Neural cell (in vitro differentiated cells): ENCODE data around the gene HERC2. TPM values are rescaled to one million over a fixed set of nuclear protein-coding genes. Genes with fewer than 3 reads are reported as not detected.

ENCODE experiments used
- H2AFZ ChIP-seq: fragments of 200-600, 300-800 bp; sonication (generic), shearing (Covaris generic); 2 replicates; pipeline ENCODE4 v1.6.0; 2014; ENCODE audit warnings: low read depth, mild to moderate bottlenecking, antibody characterized with exemption, low read length, moderate library complexity
- H3F3A ChIP-seq: fragments of 200-600 bp; shearing (Covaris generic); 2 replicates; pipeline ENCODE4 v1.6.1; 2016; ENCODE audit warnings: mild to moderate bottlenecking, moderate library complexity, mixed read lengths, antibody characterized with exemption, low read length; ENCODE audit not compliant: insufficient read depth, poor library complexity, severe bottlenecking
- H3K27ac ChIP-seq: fragments of 200-600, 300-800 bp; sonication (generic), shearing (Covaris generic); 2 replicates; pipeline ENCODE4 v1.5.1; 2014; ENCODE audit warnings: mild to moderate bottlenecking, low read length, moderate library complexity
- H3K27me3 ChIP-seq: fragments of 300-800, 200-600 bp; sonication (generic), shearing (Covaris generic); 2 replicates; pipeline ENCODE4 v1.6.0; 2014; ENCODE audit warnings: mild to moderate bottlenecking, low read depth, low read length, moderate library complexity; ENCODE audit not compliant: insufficient read depth
- H3K36me3 ChIP-seq: fragments of 300-800, 200-600 bp; sonication (generic), shearing (Covaris generic); 2 replicates; pipeline ENCODE4 v1.5.1; 2014; ENCODE audit warnings: mild to moderate bottlenecking, antibody characterized with exemption, low read length, moderate library complexity; ENCODE audit not compliant: insufficient read depth
- H3K4me2 ChIP-seq: fragments of 300-800, 200-600 bp; sonication (generic), shearing (Covaris generic); 2 replicates; pipeline ENCODE4 v1.6.0; 2014; ENCODE audit warnings: mild to moderate bottlenecking, low read length
- H3K4me3 ChIP-seq: fragments of 300-800, 200-600 bp; sonication (generic), shearing (Covaris generic); 2 replicates; pipeline ENCODE4 v1.5.1; 2014; ENCODE audit warnings: mild to moderate bottlenecking, low read length, moderate library complexity
- H3K79me2 ChIP-seq: fragments of 200-600 bp; shearing (Covaris generic); replicated peaks from 2 replicates; pipeline ENCODE4 v1.6.0; 2014; ENCODE audit warnings: mild to moderate bottlenecking, low read length, moderate library complexity; ENCODE audit not compliant: insufficient read depth
- H3K9ac ChIP-seq: fragments of 300-800, 200-600 bp; sonication (generic), shearing (Covaris generic); 2 replicates; pipeline ENCODE4 v1.6.1; 2016; ENCODE audit warnings: mild to moderate bottlenecking, low read length, mixed read lengths
- H3K9me2 ChIP-seq: fragments of 200-600 bp; shearing (Covaris generic); 2 replicates; pipeline ENCODE4 v1.6.1; 2016; ENCODE audit warnings: mild to moderate bottlenecking, low read length, mixed read lengths; ENCODE audit not compliant: insufficient read depth
- H3K9me3 ChIP-seq: fragments of 200-600, 300-800 bp; sonication (generic), shearing (Covaris generic); 2 replicates; pipeline ENCODE4 v1.6.1; 2016; ENCODE audit warnings: mild to moderate bottlenecking, mixed run types, low read length, moderate library complexity, mixed read lengths
- H4K20me1 ChIP-seq: fragments of 200-600 bp; shearing (Covaris generic); 2 replicates; pipeline ENCODE4 v1.6.1; 2016; ENCODE audit warnings: mild to moderate bottlenecking, mixed run types; ENCODE audit not compliant: insufficient read depth
- EP300 ChIP-seq: fragments of 450-650 bp; conservative IDR thresholded peaks from 2 replicates; pipeline ENCODE4 v1.6.1; 2014; ENCODE audit warnings: antibody characterized with exemption, mild to moderate bottlenecking, moderate library complexity; ENCODE audit not compliant: poor library complexity, severe bottlenecking
- EZH2 ChIP-seq: fragments of 200-600, 300-800 bp; shearing (Covaris generic), sonication (generic); IDR thresholded peaks from 2 replicates; pipeline ENCODE4 v1.6.1; 2014; ENCODE audit warnings: antibody characterized with exemption, low read length, borderline replicate concordance, mild to moderate bottlenecking; ENCODE audit not compliant: insufficient read depth, poor library complexity, severe bottlenecking
- MXI1 ChIP-seq: fragments of 450-650 bp; conservative IDR thresholded peaks from 2 replicates; pipeline ENCODE4 v1.6.1; 2014; ENCODE audit warnings: antibody characterized with exemption, mild to moderate bottlenecking; ENCODE audit not compliant: poor library complexity, severe bottlenecking
- POLR2AphosphoS5 ChIP-seq: IDR thresholded peaks from 2 replicates; pipeline ENCODE4 v1.6.1; 2012
- RAD21 ChIP-seq: fragments of 450-650 bp; conservative IDR thresholded peaks from 2 replicates; pipeline ENCODE4 v1.6.1; 2014; ENCODE audit warnings: antibody characterized with exemption, mild to moderate bottlenecking, moderate library complexity
- REST ChIP-seq: IDR thresholded peaks from 2 replicates; pipeline ENCODE4 v1.6.1; 2012; ENCODE audit warnings: borderline replicate concordance
- SMC3 ChIP-seq: fragments of 450-650 bp; conservative IDR thresholded peaks from 2 replicates; pipeline ENCODE4 v1.6.1; 2014; ENCODE audit warnings: antibody characterized with exemption, mild to moderate bottlenecking, moderate library complexity; ENCODE audit not compliant: poor library complexity
- TAF1 ChIP-seq: IDR thresholded peaks from 2 replicates; pipeline ENCODE4 v1.6.1; 2012; ENCODE audit warnings: low read depth
- polyA plus RNA-seq: library from polyadenylated mRNA; depleted of rRNA; stranded (reverse); fragments of >200 nt; gene quantifications from 2 replicates; pipeline ENCODE4 v1.2.3, GENCODE V29; 2014
- TF ChIP-seq, protein P1 (sequence below): fragments of 450-650 bp; IDR thresholded peaks from 2 replicates; pipeline ENCODE4 v1.5.1; 2014; ENCODE audit warnings: antibody characterized with exemption, mild to moderate bottlenecking, moderate library complexity; ENCODE audit not compliant: poor library complexity, severe bottlenecking

The HERC2 gene
- polyA plus RNA-seq, 1 donor from 2014 or later: 47.3 TPM

- H3K27me3 ChIP-seq: no peaks in the 10 kb centered on the region
- TF ChIP-seq SMC3: no peak
- TF ChIP-seq EP300: no peak
- no peak for TF ChIP-seq TAF1
- no peak for TF ChIP-seq RAD21
- TF ChIP-seq POLR2AphosphoS5: no peak
- TF ChIP-seq, protein P1, sequence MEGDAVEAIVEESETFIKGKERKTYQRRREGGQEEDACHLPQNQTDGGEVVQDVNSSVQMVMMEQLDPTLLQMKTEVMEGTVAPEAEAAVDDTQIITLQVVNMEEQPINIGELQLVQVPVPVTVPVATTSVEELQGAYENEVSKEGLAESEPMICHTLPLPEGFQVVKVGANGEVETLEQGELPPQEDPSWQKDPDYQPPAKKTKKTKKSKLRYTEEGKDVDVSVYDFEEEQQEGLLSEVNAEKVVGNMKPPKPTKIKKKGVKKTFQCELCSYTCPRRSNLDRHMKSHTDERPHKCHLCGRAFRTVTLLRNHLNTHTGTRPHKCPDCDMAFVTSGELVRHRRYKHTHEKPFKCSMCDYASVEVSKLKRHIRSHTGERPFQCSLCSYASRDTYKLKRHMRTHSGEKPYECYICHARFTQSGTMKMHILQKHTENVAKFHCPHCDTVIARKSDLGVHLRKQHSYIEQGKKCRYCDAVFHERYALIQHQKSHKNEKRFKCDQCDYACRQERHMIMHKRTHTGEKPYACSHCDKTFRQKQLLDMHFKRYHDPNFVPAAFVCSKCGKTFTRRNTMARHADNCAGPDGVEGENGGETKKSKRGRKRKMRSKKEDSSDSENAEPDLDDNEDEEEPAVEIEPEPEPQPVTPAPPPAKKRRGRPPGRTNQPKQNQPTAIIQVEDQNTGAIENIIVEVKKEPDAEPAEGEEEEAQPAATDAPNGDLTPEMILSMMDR: no peak
- TF ChIP-seq REST: no peak
- no peak for TF ChIP-seq EZH2
Observed at GRCh38 chr15:28082891-28083684, 238.9 kb downstream of the HERC2 start.

DNA sequence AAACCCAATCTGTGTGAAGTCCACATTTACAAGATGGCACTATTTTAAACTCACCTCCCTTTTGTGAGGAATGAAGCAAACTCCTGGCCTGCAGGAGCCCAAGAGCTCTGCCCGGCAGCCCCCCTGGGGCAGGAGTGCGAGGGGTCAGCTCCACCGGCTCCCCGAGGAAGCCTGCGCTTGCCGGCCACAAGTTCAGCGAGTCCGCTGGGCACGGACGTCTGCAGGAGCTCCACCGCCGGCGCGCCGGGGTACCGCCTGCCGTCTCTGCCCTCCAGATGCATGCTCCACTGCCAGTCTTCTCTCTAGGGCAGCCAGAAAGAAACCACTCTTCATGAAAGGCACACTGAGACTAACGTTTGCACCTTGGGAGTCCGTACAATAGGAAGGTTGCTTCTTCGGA, 240.4 kb downstream of the HERC2 start:
- Histone ChIP-seq H3K9ac (no peak overlapping the region), H3K27ac (no peak overlapping the region), H3K9me3 (no peaks in the 10 kb centered on the region), H3K27me3 (no peaks in the 10 kb centered on the region), H4K20me1 (no peaks in the 10 kb centered on the region), H2AFZ (no peak overlapping the region), H3K79me2 (no peaks in the 10 kb centered on the region), H3K9me2 (no peaks in the 10 kb centered on the region), H3K4me3 (no peak overlapping the region), H3F3A (no peaks in the 10 kb centered on the region), H3K4me2 (no peak overlapping the region), H3K36me3 (no peaks in the 10 kb centered on the region)
- TF ChIP-seq MXI1 (no peak), REST (no peak), EZH2 (no peak), RAD21 (no peak), POLR2AphosphoS5 (no peak)
- TF ChIP-seq, protein P1: no peak

More at GRCh38 chr15:28082891-28083684, 238.9 kb downstream of the HERC2 start:
- H2AFZ ChIP-seq: no peak overlapping the region
- no peaks in the 10 kb centered on the region for H3K9me3 ChIP-seq
- H3K9me2 ChIP-seq: no peaks in the 10 kb centered on the region
- H3K4me3 ChIP-seq: no peak overlapping the region
- no peaks in the 10 kb centered on the region for H3K79me2 ChIP-seq
- H3K9ac ChIP-seq: no peak overlapping the region
- no peak overlapping the region for H3K27ac ChIP-seq
- no peaks in the 10 kb centered on the region for H3F3A ChIP-seq
- no peaks in the 10 kb centered on the region for H4K20me1 ChIP-seq
- no peaks in the 10 kb centered on the region for H3K36me3 ChIP-seq
- no peak overlapping the region for H3K4me2 ChIP-seq
